ENCODE results near the gene PCED1B.

- no peak for TF ChIP-seq CTCF (IDR thresholded peaks at IDR 0.05)
- TF ChIP-seq EZH2 (IDR thresholded peaks at IDR 0.05; ENCODE audit: borderline replicate concordance, insufficient read depth, low read depth, low read length, poor library complexity, severe bottlenecking), result no peak
These were observed 27.1 kb upstream of the PCED1B start for GRCh38 chr12:47052274-47052673.
